PC-3 (cell line): ENCODE results near the gene C11orf24. TPM values are rescaled to one million over a fixed set of nuclear protein-coding genes. Genes with fewer than 3 reads are reported as not detected.

ENCODE experiments used
- ATAC-seq: fragments of 200-7000 bp; cut with Tn5 transposase; 2 replicates; pipeline ENCODE4 v1.9.1; 2020; ENCODE audit warnings: mild to moderate bottlenecking, moderate library complexity
- BruUV-seq: library from RNA; stranded (reverse); fragments of 400-500 nt; replicated peaks from 2 replicates; lab custom pipeline; 2021; lab: Mats Ljungman, UMichigan
- CTCF ChIA-PET: fragments of 300-600 bp; sonication (Branson Sonifier 250); formaldehyde crosslinking; loops from one replicate; lab custom pipeline; 2022; ENCODE audit warnings: antibody characterized with exemption; lab: Charles Lee
- POLR2A ChIA-PET: fragments of 300-600 bp; sonication (Branson Sonifier 250); formaldehyde crosslinking; loops from one replicate; lab custom pipeline; 2022; ENCODE audit warnings: antibody characterized with exemption; ENCODE audit not compliant: unreplicated experiment; lab: Charles Lee
- DNase-seq: peaks from one replicate; pipeline ENCODE4 v3.0.0-alpha.2; 2015
- H2AFZ ChIP-seq: fragments of 300-600 bp; sonication (generic); 2 replicates; pipeline ENCODE4 v1.6.0; 2016; ENCODE audit warnings: antibody characterized with exemption, low read length
- H3F3A ChIP-seq: fragments of 300-600 bp; sonication (generic); one replicate; pipeline ENCODE4 v1.6.0; 2017; ENCODE audit warnings: antibody characterized with exemption, low read length, control low read depth, mild to moderate bottlenecking; ENCODE audit not compliant: unreplicated experiment
- H3K27ac ChIP-seq: fragments of 300-600 bp; sonication (generic); 2 replicates; pipeline ENCODE4 v1.5.1; 2016; ENCODE audit warnings: mild to moderate bottlenecking, low read length
- H3K27me3 ChIP-seq: fragments of 300-600 bp; sonication (generic); 2 replicates; pipeline ENCODE4 v1.6.1; 2016; ENCODE audit warnings: low read length, mixed read lengths
- H3K36me3 ChIP-seq: fragments of 300-600 bp; sonication (generic); 2 replicates; pipeline ENCODE4 v1.6.1; 2016; ENCODE audit warnings: low read depth, mixed run types, low read length, mixed read lengths
- H3K4me1 ChIP-seq: fragments of 300-600 bp; sonication (generic); 2 replicates; pipeline ENCODE4 v1.5.1; 2016; ENCODE audit warnings: low read length; ENCODE audit not compliant: insufficient read depth
- H3K4me2 ChIP-seq: fragments of 300-600 bp; sonication (generic); 2 replicates; pipeline ENCODE4 v1.6.0; 2016; ENCODE audit warnings: low read length
- H3K4me3 ChIP-seq: fragments of 300-600 bp; sonication (generic); 2 replicates; pipeline ENCODE4 v1.5.1; 2016; ENCODE audit warnings: mild to moderate bottlenecking, low read length, mixed read lengths
- H3K79me2 ChIP-seq: fragments of 300-600 bp; sonication (generic); 2 replicates; pipeline ENCODE4 v1.6.1; 2017; ENCODE audit warnings: low read length, mixed read lengths
- H3K9ac ChIP-seq: fragments of 300-600 bp; sonication (generic); 2 replicates; pipeline ENCODE4 v1.6.0; 2016; ENCODE audit warnings: mild to moderate bottlenecking, low read length
- H3K9me2 ChIP-seq: fragments of 300-600 bp; sonication (generic); replicated peaks from 2 replicates; pipeline ENCODE4 v1.6.1; 2016; ENCODE audit warnings: mixed run types, low read length, mixed read lengths
- H3K9me3 ChIP-seq: fragments of 300-600 bp; sonication (generic); 2 replicates; pipeline ENCODE4 v1.6.1; 2016; ENCODE audit warnings: low read length, mixed read lengths
- H4K20me1 ChIP-seq: fragments of 300-600 bp; sonication (generic); 2 replicates; pipeline ENCODE4 v1.6.1; 2016; ENCODE audit warnings: low read length, mixed read lengths
- EZH2 ChIP-seq: fragments of 300-600 bp; sonication (generic); IDR thresholded peaks from one replicate; pipeline ENCODE4 v1.6.1; 2017; ENCODE audit warnings: antibody characterized with exemption, mild to moderate bottlenecking, low read length; ENCODE audit not compliant: unreplicated experiment
- EZH2phosphoT487 ChIP-seq: fragments of 300-600 bp; sonication (generic); IDR thresholded peaks from 2 replicates; pipeline ENCODE4 v1.6.1; 2018; ENCODE audit warnings: mild to moderate bottlenecking, antibody characterized with exemption, low read length, borderline replicate concordance
- intact Hi-C: fragments of 100-400 bp; cut with micrococcal nuclease; formaldehyde crosslinking; loops from 2 replicates; pipeline ENCODE4 v1.9.0; 2023
- total RNA-seq: library from RNA; depleted of rRNA; stranded (reverse); fragments of >200 nt; gene quantifications from 2 replicates; pipeline ENCODE4 v1.2.3, GENCODE V29; 2014
- TF ChIP-seq, protein P1 (sequence below): fragments of 300-600 bp; sonication (generic); conservative IDR thresholded peaks from 2 replicates; pipeline ENCODE4 v1.5.1; 2017; ENCODE audit warnings: antibody characterized with exemption, low read depth, mild to moderate bottlenecking, low read length

The C11orf24 gene
- total RNA-seq, 1 experiment from 2014 or later: 75.9 TPM

DNA sequence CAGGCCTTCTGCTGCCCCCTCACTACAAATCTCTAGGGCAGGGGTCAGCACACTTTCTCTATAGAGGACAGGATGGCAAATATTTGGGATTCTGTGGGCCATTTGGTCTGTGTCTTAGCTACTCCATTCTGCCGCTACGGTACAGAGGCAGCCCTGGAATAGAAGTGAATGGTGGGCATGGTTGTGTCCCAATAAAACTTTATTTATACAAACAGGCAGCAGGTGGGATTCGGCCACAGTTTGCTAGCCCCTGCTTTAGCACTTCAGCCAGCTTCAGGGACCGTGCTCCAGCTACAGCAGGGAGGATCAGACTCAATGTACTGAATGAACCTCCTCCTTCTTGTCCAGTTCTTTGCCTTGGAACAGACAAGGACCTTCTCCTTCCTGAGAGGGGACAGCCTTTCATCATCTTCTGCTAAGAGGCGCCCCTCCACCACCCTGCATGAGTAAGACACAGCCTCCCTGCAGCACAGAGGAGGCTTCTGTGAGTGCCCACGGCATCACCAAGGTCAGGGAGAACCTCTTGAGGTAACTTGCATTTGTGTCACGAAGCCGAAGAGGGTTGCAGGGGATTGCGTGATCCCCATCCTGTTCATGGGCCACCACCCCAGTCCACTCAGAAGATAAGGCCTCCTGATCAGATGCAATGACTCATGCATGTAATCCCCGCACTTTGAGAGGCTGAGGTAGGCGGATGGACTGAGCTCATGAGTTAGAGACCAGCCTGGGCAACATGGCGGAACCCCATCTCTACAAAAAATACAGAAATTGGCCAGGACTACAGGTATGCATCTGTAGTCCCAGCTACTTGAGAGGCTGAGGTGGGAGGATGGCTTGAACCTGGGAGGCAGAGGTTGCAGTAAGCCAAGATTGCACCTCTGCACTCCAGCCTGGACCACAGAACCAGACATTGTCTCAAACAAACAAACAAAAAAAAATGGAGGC lies 4.6 kb downstream of the C11orf24 start:
- CTCF ChIA-PET: no interaction called here
- no peaks in the 10 kb centered on the region for H3K27me3 ChIP-seq
- no peaks in the 10 kb centered on the region for H3K9me3 ChIP-seq
- TF ChIP-seq EZH2phosphoT487 (no peak), EZH2 (no peak)
- TF ChIP-seq, protein P1, sequence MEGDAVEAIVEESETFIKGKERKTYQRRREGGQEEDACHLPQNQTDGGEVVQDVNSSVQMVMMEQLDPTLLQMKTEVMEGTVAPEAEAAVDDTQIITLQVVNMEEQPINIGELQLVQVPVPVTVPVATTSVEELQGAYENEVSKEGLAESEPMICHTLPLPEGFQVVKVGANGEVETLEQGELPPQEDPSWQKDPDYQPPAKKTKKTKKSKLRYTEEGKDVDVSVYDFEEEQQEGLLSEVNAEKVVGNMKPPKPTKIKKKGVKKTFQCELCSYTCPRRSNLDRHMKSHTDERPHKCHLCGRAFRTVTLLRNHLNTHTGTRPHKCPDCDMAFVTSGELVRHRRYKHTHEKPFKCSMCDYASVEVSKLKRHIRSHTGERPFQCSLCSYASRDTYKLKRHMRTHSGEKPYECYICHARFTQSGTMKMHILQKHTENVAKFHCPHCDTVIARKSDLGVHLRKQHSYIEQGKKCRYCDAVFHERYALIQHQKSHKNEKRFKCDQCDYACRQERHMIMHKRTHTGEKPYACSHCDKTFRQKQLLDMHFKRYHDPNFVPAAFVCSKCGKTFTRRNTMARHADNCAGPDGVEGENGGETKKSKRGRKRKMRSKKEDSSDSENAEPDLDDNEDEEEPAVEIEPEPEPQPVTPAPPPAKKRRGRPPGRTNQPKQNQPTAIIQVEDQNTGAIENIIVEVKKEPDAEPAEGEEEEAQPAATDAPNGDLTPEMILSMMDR: no peak
- no peaks in the 10 kb centered on the region for H3K9me2 ChIP-seq
- no peaks in the 10 kb centered on the region for H4K20me1 ChIP-seq
- no peak overlapping the region for H3K4me3 ChIP-seq
- no peak for ATAC-seq
- DNase-seq: no peak
- H3K79me2 ChIP-seq: peaks cover 32% of the 10 kb centered on the region
- no peak overlapping the region for H2AFZ ChIP-seq
- H3F3A ChIP-seq: no peaks in the 10 kb centered on the region
- intact Hi-C loops: no loop called here
- peaks cover 18% of the 10 kb centered on the region for H3K4me1 ChIP-seq
- no peak overlapping the region for H3K9ac ChIP-seq
- no TSS peak for BruUV-seq
- no peak overlapping the region for H3K4me2 ChIP-seq
- H3K27ac ChIP-seq: no peak overlapping the region
- POLR2A ChIA-PET: interaction anchor here (1.0 kb wide), 1 partner anchor 113 kb away, joined by 9 read pairs; no protein-coding TSS in a partner anchor
- H3K36me3 ChIP-seq: peaks cover 36% of the 10 kb centered on the region

GRCh38 chr11:68266121-68266891 lies 5.5 kb downstream of the C11orf24 start:
- ChIA-PET POLR2A (no interaction called here), CTCF (no interaction called here)
- Histone ChIP-seq H3K36me3 (peaks cover 41% of the 10 kb centered on the region), H3K4me3 (no peak overlapping the region), H2AFZ (no peak overlapping the region), H3K4me1 (peaks cover 18% of the 10 kb centered on the region), H3K9me3 (no peaks in the 10 kb centered on the region), H4K20me1 (no peaks in the 10 kb centered on the region), H3F3A (no peaks in the 10 kb centered on the region), H3K9me2 (no peaks in the 10 kb centered on the region), H3K27ac (no peak overlapping the region), H3K79me2 (peaks cover 28% of the 10 kb centered on the region), H3K4me2 (no peak overlapping the region), H3K9ac (no peak overlapping the region), H3K27me3 (no peaks in the 10 kb centered on the region)
- DNase-seq (no peak), ATAC-seq (no peak)
- TF ChIP-seq EZH2 (no peak), EZH2phosphoT487 (no peak)
- TF ChIP-seq, protein P1: no peak
- intact Hi-C loops: no loop called here
- BruUV-seq: no TSS peak
